Body of pancreas (tissue), 4 donors: Measurements from ENCODE around the gene KLKB1. TPM values are rescaled to one million over a fixed set of nuclear protein-coding genes. Genes with fewer than 3 reads are reported as not detected.

Experiments
- ATAC-seq: fragments of 150-250 bp; one replicate; pipeline ENCODE4 v1.9.1; 2016
- DNase-seq, 4 donors: peaks; one replicate each; pipeline ENCODE4 v3.0.0-alpha.2; 2019
- H3K27ac ChIP-seq, 4 donors: fragments of 200-600 bp; sonication (generic); 1 replicate in 3 of 4; 2 replicates in 1 of 4; pipeline versions ENCODE4 v1.5.1 to v1.6.1; 2016 to 2019; ENCODE audit warnings: mild to moderate bottlenecking in 1 of 4, mixed read lengths in 1 of 4, moderate library complexity in 1 of 4
- H3K27me3 ChIP-seq, 2 donors: fragments of 200-600 bp; sonication (generic); one replicate each; pipeline ENCODE4 v1.6.0; 2016; ENCODE audit warnings: mild to moderate bottlenecking in 1 of 2
- H3K36me3 ChIP-seq, 2 donors: fragments of 200-600 bp; sonication (generic); replicated peaks in 1 of 2; 2 replicates each; pipeline ENCODE4 v1.5.1; 2016; ENCODE audit warnings: low read depth in 2 of 2; ENCODE audit not compliant: insufficient read depth in 1 of 2
- H3K4me1 ChIP-seq: fragments of 200-600 bp; sonication (generic); one replicate; pipeline ENCODE4 v1.6.0; 2016
- H3K4me3 ChIP-seq, 2 donors: fragments of 200-600 bp; sonication (generic); 1 replicate in 1 of 2; 2 replicates in 1 of 2; pipeline ENCODE4 v1.5.1; 2016 to 2019
- H3K9me3 ChIP-seq, 3 donors: fragments of 200-600 bp; sonication (generic); 1 replicate in 2 of 3; 2 replicates in 1 of 3; pipeline ENCODE4 v1.5.1; 2016
- POLR2A ChIP-seq, 3 donors: fragments of 450-650 bp; IDR thresholded peaks; one replicate each; pipeline ENCODE4 v1.6.1; 2016; ENCODE audit warnings: antibody characterized with exemption in 3 of 3, mild to moderate bottlenecking in 2 of 3
- WGBS, 2 donors: methylation state at CpG; one replicate each; pipeline ENCODE4 v1.1.5; 2017; 5-methylcytosine and 5-hydroxymethylcytosine counted together
- intact Hi-C: fragments of 100-400 bp; cut with DNase I; formaldehyde crosslinking; loops from one replicate; pipeline ENCODE4 v1.15.1; 2023
- total RNA-seq, 2 donors: library from RNA; depleted of rRNA; stranded (reverse); fragments of >200 nt; gene quantifications; one replicate each; pipeline ENCODE4 v1.1.0, GENCODE V29; 2016
- TF ChIP-seq, protein P1 (sequence below), 7 experiments: fragments of 450-650 bp in 4 of 7; fragments of 200-600 bp in 3 of 7; sonication (generic) in 3 of 7; IDR thresholded peaks; one replicate each; pipeline ENCODE4 v1.5.1; 2016 to 2019; ENCODE audit warnings: antibody characterized with exemption in 7 of 7

The KLKB1 gene
- total RNA-seq, 2 donors from 2014 or later, result 2.6 to 3.1 TPM

DNA sequence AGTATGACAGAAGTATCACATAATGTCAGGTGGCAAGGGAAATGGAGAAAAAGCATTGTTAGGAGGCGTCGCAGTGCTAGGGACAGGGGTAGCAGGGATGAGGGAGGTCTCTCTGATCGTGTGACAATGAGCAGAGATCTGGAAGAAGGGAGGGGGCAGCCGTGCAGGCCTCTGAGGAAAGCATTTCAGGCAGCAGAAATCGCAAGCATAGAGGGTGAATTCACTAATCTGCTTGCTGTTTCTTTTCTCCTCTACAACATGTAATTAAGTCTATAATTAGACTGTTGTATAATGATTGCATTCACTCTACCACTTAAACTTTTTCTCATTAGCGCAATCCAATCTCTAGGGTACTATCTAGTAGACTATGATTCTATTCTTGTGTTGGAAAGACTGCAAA is 26.8 kb upstream of the KLKB1 start:
- ATAC-seq, result no peak
- no peak overlapping the region for H3K27ac ChIP-seq
- no peaks in the 10 kb centered on the region for H3K4me1 ChIP-seq
- intact Hi-C loops, result no loop called here
- 88% methylated on average over 6 of the region's 6 CpGs for WGBS, 2 donors
- no peaks in the 10 kb centered on the region for H3K9me3 ChIP-seq
- no peaks in the 10 kb centered on the region for H3K27me3 ChIP-seq
- H3K36me3 ChIP-seq, result peaks cover 0 to 3% of the 10 kb centered on the region in 2 donors
- no peak for DNase-seq
- no peak for TF ChIP-seq POLR2A (IDR thresholded peaks at IDR 0.05)
- no peak overlapping the region for H3K4me3 ChIP-seq

DNA sequence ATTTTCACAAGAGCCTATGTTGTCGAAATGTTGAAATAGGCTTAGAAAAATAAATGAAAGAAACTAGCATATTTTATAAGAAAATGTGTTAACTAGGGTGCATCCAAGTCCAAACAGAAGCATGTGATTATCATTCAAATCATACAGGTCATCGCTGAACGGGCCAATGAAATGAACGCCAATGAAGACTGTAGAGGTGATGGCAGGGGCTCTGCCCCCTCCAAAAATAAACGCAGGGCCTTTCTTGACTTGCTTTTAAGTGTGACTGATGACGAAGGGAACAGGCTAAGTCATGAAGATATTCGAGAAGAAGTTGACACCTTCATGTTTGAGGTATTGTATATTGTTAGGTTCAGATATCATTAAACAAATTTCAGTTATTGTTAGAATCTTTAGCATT is 26.3 kb upstream of the KLKB1 start:
- 85% methylated on average over 7 of the region's 7 CpGs for WGBS, 2 donors
- Histone ChIP-seq H3K36me3 (peaks cover 0 to 3% of the 10 kb centered on the region in 2 donors), H3K4me3 (no peak overlapping the region), H3K4me1 (no peaks in the 10 kb centered on the region), H3K27ac (no peak overlapping the region), H3K9me3 (no peaks in the 10 kb centered on the region), H3K27me3 (no peaks in the 10 kb centered on the region)
- TF ChIP-seq, protein P1, sequence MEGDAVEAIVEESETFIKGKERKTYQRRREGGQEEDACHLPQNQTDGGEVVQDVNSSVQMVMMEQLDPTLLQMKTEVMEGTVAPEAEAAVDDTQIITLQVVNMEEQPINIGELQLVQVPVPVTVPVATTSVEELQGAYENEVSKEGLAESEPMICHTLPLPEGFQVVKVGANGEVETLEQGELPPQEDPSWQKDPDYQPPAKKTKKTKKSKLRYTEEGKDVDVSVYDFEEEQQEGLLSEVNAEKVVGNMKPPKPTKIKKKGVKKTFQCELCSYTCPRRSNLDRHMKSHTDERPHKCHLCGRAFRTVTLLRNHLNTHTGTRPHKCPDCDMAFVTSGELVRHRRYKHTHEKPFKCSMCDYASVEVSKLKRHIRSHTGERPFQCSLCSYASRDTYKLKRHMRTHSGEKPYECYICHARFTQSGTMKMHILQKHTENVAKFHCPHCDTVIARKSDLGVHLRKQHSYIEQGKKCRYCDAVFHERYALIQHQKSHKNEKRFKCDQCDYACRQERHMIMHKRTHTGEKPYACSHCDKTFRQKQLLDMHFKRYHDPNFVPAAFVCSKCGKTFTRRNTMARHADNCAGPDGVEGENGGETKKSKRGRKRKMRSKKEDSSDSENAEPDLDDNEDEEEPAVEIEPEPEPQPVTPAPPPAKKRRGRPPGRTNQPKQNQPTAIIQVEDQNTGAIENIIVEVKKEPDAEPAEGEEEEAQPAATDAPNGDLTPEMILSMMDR (IDR thresholded peaks at IDR 0.05), result no peak
- TF ChIP-seq POLR2A (IDR thresholded peaks at IDR 0.05), result no peak
- ATAC-seq (no peak), DNase-seq (no peak)
- intact Hi-C loops, result no loop called here

DNA sequence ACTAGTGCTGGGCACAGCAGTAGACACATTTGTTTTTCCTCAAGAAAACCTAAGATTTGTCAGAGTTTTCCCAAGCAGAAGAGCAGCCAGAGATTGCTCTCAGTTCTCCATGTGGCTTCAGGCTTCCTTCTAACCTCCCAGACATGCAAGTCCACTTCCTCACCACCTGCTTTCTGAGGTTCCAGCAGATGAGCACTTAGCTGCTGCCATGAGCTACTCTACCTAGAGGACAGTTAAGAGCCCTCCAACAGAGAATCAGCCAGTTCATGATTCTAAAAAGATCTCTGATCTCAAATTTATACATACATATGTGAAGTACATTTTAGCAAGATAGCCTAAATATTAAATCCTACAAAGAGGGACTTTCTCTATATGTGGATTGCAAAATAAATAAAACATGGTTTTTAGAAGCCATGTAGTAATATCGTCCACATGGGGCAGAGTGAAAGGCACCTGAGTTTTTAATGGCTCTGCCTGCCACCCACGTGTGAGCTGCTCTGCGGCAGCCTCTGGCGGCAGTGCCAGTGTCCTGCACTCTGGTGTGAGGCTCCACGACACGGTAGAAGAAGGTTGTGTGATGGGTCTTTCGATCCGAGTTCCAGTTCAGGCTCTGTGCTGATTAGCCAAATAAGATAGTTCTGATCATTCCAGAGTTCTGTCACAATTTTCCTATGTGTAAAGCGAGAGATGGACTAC is 25.6 kb upstream of the KLKB1 start:
- H3K4me3 ChIP-seq, result no peak overlapping the region
- intact Hi-C loops, result no loop called here
- 27 to 40% methylated on average over 9 of the region's 9 CpGs for WGBS, 2 donors
- H3K36me3 ChIP-seq, result peaks cover 0 to 3% of the 10 kb centered on the region in 2 donors
- no peaks in the 10 kb centered on the region for H3K9me3 ChIP-seq
- H3K27ac ChIP-seq, result peak overlapping the region in 2 of 4 donors; percentile 29 to 47
- peak; percentile 98 for ATAC-seq
- peak; percentile 68 to 78 (median 73) for DNase-seq
- no peaks in the 10 kb centered on the region for H3K4me1 ChIP-seq
- no peaks in the 10 kb centered on the region for H3K27me3 ChIP-seq
- TF ChIP-seq POLR2A (IDR thresholded peaks at IDR 0.05), result no peak
- TF ChIP-seq, protein P1 (IDR thresholded peaks at IDR 0.05), result peak; percentile 63 to 92 (median 82)

DNA sequence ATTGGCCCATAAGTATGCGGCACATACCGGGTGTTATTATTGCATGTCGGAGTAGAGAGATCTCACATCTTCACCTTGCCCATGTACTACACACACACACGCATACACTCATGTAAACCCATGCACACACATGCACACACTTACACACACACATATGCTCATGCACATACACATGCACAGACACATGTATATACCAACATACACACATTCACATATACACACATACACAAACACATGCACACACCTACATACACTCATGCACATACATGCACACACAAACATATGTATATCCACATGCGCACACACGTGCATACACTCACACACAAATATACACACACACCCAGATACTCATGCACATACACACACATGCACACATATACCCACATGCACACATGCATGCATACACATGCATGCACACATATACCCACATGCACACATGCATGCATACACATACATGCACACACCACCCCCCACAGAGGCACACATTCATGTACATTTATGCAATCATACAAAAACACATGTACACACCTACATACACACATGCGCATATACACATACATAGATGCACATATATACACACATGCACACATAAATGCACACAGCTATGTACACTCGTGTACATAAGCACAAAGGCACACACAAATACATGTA is 24.7 kb upstream of the KLKB1 start:
- no peak for DNase-seq
- intact Hi-C loops, result no loop called here
- H3K36me3 ChIP-seq, result peaks cover 0 to 1% of the 10 kb centered on the region in 2 donors
- H3K9me3 ChIP-seq, result no peaks in the 10 kb centered on the region
- no peak for ATAC-seq
- H3K27me3 ChIP-seq, result no peaks in the 10 kb centered on the region
- H3K27ac ChIP-seq, result no peak overlapping the region
- H3K4me3 ChIP-seq, result no peak overlapping the region
- H3K4me1 ChIP-seq, result no peaks in the 10 kb centered on the region
- TF ChIP-seq, protein P1 (IDR thresholded peaks at IDR 0.05), result peak in 1 of 7 experiments; percentile 9
- TF ChIP-seq POLR2A (IDR thresholded peaks at IDR 0.05), result no peak
- WGBS, 2 donors, result 78 to 88% methylated on average over 8 of the region's 8 CpGs

DNA sequence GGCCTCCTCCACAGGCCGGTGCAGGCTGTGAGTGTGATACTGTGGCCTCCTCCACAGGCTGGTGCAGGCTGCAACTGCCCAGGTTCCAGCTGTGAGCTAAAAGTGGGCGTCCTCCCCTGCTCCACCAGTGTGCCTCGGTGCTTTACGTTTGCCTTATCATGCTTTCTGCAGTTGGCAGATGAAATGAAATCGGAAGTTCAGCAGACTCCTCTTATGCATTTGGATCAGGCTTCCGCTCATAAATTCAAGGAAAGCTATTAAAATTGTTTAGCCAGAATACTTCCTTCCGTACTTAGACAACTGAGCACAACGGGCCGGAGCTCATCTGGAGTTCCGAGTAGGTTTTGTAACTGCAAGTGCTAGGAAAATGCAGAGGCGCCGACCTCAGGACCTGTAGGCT is 23.9 kb upstream of the KLKB1 start:
- ATAC-seq (no peak), DNase-seq (no peak)
- peaks cover 0 to 1% of the 10 kb centered on the region in 2 donors for H3K36me3 ChIP-seq
- intact Hi-C loops, result no loop called here
- H3K27ac ChIP-seq, result peak overlapping the region in 1 of 4 donors; percentile 79
- no peak overlapping the region for H3K4me3 ChIP-seq
- H3K4me1 ChIP-seq, result no peaks in the 10 kb centered on the region
- 53 to 91% methylated on average over 12 of the region's 12 CpGs for WGBS, 2 donors
- no peaks in the 10 kb centered on the region for H3K27me3 ChIP-seq
- TF ChIP-seq POLR2A (IDR thresholded peaks at IDR 0.05), result no peak
- TF ChIP-seq, protein P1 (IDR thresholded peaks at IDR 0.05), result no peak
- no peaks in the 10 kb centered on the region for H3K9me3 ChIP-seq
